AG09319 (cell line): Measurements from ENCODE around the gene NDE1.

Experiments
- DNase-seq: peaks from one replicate; pipeline ENCODE4 v3.0.0-alpha.2; 2010; ENCODE audit warnings: low read depth; ENCODE audit errors: extremely low read depth
- CTCF ChIP-seq: IDR thresholded peaks from 2 replicates; pipeline ENCODE4 v1.5.1; 2011; ENCODE audit warnings: low read depth, mild to moderate bottlenecking, inconsistent platforms, low read length, moderate library complexity

The NDE1 gene

DNA sequence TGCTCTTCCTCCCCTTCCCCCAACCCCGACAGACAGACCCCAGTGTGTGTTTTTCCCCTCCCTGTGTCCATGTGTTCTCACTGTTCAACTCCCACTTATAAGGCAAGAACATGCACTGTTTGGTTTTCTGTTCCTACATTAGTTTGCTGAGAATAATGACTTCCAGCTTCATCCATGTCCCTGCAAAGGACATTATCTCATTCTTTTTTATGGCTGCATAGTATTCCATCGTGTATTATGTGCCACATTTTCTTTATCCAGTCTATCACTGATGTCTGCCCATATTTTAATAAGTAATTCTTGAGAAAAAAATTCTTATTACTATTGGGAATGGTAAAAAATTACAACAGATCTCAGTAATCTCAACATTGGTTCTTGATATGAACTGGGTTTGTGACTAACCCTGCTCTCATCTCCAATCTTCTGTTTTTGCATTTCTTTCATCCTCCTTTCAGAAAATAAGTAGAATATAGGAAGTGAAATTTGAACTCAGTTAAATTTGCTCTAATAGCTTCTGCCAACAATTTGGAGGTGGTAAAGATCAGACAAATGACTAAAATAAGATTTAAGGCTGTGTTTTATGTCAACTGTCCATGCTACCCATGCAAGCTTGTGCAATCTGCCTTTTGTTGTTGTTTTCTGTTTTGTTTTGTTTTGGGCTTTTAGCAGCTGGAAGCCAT, 18.2 kb upstream of the NDE1 start:
- TF ChIP-seq CTCF: no peak
- DNase-seq: no peak

GRCh38 chr16:15635926-15636325, 14.1 kb upstream of the NDE1 start:
- no peak for TF ChIP-seq CTCF
- DNase-seq: no peak

- TF ChIP-seq CTCF: no peak
- no peak for DNase-seq
Observed at GRCh38 chr16:15636392-15636873, 13.6 kb upstream of the NDE1 start.

- no peak for TF ChIP-seq CTCF
- DNase-seq: no peak
Observed at GRCh38 chr16:15639061-15639568, 10.9 kb upstream of the NDE1 start.

GRCh38 chr16:15640966-15641365, 9.1 kb upstream of the NDE1 start:
- no peak for DNase-seq
- no peak for TF ChIP-seq CTCF

DNA sequence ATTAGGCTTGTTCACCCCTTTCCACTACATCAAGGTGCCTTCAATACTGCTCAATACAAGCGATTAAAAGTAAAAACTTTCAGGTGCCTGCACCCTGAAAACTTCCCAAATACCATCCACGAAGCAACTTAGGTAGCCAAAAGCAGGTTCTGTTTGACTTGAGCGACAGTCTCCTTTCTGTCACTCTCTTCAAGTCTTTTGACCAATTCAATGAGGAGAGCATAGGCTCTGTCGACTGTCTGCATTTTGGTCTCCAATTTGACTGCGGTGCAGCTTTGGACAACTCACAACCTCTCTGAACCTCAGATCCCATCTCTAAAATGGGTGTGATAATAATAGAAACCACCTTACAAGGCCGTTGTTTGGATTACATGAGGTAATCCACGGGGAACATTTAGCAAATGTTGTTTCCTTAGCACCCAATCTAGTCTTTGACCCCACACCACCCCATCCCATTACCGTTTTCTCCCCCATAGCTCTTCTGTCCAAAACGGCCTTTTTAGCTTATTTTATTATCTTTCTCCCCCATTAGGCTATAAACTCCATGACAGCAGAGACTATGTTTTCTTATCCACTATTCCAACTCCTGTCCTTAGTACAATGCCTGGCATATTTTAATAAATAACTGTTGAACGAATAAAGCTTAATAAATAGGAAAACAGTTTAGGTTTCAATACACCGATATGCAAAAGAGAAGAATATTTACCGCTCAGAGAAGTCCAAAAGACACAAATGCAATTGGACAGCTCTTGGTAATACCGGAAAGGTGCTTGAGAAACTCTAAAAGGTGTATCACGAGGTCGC, 8.1 kb upstream of the NDE1 start:
- no peak for TF ChIP-seq CTCF
- DNase-seq: no peak

- peak; percentile 29 for TF ChIP-seq CTCF
- no peak for DNase-seq
Observed at GRCh38 chr16:15642557-15643047, 7.4 kb upstream of the NDE1 start.
